ENCODE results near the gene STX16.
"Not testable (repeated sequence)": the region's sequence is repeated elsewhere in the genome, so short reads cannot be mapped to it uniquely, and the experiment has no call there.

Gene STX16

DNA sequence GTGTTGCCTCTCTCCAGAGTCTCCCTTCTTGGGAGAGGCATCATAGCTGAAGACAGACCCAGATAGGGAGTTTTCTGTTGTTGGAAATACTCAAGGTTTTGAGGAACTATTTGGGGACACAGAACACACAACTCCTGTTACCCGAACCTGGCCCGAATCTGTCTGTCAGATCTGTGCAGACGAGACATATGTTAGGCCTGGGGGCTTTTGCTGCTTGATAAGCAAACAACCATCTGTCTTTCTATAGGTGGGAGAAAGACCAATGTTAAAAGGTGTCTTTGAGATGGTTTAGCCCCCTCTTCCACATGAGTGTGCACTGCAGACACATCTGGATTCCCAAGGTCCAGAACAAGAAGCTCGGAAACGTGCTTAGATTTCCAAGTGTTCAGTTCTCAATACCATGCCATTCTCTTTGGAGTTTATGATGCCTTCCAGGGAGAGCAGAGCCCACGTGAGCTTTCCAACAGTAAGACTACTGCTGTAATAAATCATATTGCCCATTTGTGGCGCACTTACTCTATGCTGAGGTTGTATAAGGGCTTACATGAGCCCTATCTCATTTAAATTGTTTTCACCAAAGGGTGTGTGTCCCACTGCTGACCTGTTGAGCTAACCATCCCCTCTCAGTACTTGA, 3.8 kb upstream of the STX16 start:
- TF ChIP-seq, protein P1, sequence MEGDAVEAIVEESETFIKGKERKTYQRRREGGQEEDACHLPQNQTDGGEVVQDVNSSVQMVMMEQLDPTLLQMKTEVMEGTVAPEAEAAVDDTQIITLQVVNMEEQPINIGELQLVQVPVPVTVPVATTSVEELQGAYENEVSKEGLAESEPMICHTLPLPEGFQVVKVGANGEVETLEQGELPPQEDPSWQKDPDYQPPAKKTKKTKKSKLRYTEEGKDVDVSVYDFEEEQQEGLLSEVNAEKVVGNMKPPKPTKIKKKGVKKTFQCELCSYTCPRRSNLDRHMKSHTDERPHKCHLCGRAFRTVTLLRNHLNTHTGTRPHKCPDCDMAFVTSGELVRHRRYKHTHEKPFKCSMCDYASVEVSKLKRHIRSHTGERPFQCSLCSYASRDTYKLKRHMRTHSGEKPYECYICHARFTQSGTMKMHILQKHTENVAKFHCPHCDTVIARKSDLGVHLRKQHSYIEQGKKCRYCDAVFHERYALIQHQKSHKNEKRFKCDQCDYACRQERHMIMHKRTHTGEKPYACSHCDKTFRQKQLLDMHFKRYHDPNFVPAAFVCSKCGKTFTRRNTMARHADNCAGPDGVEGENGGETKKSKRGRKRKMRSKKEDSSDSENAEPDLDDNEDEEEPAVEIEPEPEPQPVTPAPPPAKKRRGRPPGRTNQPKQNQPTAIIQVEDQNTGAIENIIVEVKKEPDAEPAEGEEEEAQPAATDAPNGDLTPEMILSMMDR (conservative IDR thresholded peaks at IDR 0.05): no peak
- H3K27ac ChIP-seq: no peak overlapping the region

DNA sequence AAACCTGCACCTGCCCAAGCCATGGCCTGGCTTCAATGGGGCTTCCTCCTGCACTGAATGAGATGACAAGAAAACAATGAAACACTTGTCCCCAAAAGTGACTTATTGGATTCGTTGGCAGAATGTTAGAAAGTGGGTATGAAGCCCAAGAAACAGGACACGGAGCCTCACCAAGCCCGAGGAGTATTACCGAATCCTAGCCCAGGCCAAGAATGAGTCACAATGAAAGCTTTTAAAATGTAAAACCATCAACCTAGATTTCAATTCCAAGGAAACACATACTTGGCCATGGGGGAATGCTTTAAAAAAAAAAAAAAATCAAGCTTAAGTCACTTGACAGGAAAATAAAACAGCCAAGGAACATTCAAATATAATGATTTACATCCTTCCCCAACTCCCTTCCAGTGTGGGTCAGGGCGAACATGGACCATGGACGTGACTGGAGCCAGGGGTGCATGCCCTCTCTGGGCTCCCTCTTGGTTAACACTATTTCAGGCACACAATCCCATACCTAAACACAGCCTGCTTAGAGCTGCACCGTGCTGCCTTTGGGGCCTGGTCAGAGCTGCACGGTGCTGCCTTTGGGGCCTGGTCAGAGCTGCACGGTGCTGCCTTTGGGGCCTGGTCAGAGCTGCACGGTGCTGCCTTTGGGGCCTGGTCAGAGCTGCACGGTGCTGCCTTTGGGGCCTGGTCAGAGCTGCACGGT, 3.1 kb upstream of the STX16 start:
- TF ChIP-seq, protein P1 (conservative IDR thresholded peaks at IDR 0.05): no peak

DNA sequence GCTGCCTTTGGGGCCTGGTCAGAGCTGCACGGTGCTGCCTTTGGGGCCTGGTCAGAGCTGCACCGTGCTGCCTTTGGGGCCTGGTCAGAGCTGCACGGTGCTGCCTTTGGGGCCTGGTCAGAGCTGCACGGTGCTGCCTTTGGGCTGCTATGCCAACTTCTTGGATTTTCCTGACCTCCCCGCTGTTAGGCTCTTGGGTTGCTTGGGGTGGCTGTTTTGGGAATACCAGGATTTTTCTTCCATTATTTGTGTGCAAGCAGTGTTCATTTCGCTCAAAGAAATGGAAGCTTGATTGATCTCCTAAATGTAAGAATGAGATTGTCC, 2.6 kb upstream of the STX16 start:
- H3K27ac ChIP-seq: not testable (repeated sequence)

More for the DNA sequence above, 3.1 kb upstream of the STX16 start:
- H3K27ac ChIP-seq: no peak overlapping the region

DNA sequence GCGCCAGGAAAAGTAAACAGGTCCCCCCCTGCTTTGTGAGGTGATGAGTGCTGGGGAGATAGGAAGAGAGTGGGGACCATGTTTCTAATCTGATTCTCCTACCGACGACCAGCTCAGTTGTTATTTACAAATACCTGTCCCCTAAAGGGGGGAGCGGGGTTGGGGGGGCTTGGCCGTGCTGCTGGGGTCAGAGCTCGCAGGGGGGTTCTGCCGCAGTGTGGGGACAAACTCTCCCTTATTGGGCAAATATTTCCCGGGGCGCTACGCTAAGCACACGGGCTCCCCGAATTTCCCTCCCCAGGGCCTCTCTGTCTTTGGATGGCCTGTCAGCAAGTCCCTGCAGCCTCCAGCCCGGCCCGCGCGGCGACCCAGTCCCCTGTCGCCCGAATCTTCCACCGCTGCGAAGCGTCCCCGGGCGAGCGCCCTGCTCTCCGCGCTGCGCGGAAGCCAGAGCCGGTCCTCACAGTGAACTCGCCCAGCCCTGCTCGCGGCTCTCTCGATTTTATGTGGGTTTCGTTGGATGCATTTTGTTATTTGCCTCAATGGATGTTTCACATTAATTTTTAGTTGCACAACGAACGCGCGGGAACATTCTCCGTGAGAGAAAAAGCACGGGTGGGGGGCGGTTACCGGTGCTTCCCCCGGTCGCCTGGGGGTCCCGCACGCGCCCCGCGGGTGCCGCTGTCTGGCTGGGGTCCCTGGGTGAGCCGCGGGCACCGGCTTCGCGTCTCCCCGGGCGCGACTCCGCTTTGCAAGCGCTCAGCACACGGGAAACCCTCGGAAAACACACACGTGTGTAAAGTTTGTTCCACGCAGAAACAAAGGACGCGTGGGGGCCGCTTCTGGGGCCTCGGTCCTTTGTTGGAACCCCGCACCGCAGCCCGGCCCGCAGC, 1.5 kb upstream of the STX16 start:
- TF ChIP-seq, protein P1 (conservative IDR thresholded peaks at IDR 0.05): no peak
- peak overlapping the region; percentile 92 for H3K27ac ChIP-seq

DNA sequence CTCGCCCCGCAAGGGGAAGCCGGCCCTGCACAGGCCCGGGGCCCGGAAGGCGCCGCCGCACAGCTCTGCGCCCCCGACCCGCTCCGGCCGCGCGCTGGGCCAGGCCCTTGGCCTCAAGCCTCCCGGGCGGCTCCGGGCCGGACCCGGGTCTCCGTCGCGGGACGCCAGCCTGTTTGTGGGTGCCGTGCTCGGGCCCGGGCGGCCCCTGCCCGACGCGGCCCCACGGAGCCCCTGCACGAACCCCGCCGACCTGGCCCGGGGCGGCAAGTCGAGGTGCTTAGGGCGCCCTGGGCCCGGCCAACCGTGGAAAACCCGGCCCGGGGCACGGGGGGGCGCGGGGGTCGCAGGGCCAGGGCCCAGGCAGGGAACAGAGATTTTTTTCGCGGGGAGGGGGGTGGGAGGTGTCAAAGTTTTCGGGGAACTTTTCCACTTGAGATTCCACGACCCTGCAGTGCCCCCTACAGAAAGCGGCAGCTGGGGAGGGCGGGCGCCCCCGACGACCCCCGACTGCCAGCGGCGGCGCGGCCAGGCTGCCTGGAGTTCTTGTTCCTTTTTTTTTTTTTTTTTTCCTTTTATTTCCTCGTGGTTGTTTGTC, 805 bp upstream of the STX16 start:
- peak overlapping the region; percentile 92 for H3K27ac ChIP-seq
- TF ChIP-seq, protein P1 (conservative IDR thresholded peaks at IDR 0.05): no peak

DNA sequence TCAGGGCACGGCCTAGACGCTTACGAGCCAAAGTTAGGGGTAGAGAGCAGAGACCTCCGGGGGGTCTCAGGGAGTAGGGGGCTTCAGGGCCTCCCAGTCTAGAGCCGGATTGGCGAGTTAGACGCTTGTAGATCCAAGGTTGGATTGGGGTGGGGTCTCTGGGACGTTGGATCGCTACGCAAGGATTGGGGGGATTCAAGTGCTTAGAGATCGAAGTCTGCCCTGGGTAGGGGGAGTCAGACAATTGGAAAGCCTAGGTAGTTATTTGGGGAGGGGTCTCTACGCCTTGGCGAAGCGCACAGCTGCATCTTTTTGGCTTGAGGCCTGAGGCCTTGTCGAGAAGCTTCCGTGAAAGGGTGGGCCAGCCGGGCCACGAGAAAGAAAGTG, 469 bp downstream of the STX16 start:
- TF ChIP-seq, protein P1 (conservative IDR thresholded peaks at IDR 0.05): no peak
- peak overlapping the region; percentile 92 for H3K27ac ChIP-seq

DNA sequence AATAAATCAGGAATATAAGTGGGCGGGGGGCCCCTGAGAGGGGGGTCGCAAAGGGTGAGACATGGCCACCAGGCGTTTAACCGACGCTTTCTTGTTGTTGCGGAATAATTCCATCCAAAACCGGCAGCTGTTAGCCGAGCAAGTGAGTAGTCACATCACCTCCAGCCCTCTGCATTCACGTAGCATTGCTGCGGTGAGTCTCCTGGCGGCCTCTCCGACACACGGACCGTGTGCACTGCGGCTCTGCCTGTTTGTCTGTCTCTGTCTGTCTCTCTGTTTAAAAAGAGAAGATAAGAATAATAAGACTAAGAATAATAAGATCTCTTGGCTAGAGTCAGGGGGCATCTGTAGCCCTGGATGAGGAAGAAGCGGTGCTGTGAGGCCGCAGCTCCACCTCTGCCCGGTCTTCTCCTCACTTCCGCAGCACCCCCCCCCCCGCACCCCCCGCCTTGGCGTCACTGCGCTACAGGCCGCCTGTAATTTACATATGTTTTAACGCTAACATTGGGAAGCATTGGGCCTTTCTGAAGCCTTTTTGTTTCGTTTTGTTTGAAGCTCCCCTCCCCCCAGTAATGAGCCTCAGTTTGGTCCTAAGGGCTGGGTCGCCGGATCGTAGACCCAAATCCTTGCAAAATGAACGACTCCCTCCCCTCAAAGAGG, 993 bp downstream of the STX16 start:
- TF ChIP-seq, protein P1 (conservative IDR thresholded peaks at IDR 0.05): no peak
- H3K27ac ChIP-seq: peak overlapping the region; percentile 92

Measured in VCaP (cell line).